Coronary artery (tissue), 2 donors: Measurements from ENCODE around the gene RNF115.
A peak's percentile ranks its signal among the peaks of the same experiment; 100 is the strongest.
"Not testable (repeated sequence)": the region's sequence is repeated elsewhere in the genome, so short reads cannot be mapped to it uniquely, and the experiment has no call there.

ENCODE experiments used
- DNase-seq: peaks from one replicate; pipeline ENCODE4 v3.0.0-alpha.2; 2017; ENCODE audit warnings: low spot score
- H3K27ac ChIP-seq, 2 donors: fragments of 200-600 bp; sonication (generic); one replicate each; pipeline ENCODE4 v1.5.1; 2016 to 2019
- H3K4me3 ChIP-seq: fragments of 200-600 bp; sonication (generic); 2 replicates; pipeline ENCODE4 v1.5.1; 2016; ENCODE audit warnings: mild to moderate bottlenecking, moderate library complexity
- TF ChIP-seq, protein P1 (sequence below): fragments of 200-600 bp; sonication (generic); IDR thresholded peaks from one replicate; pipeline ENCODE4 v1.5.1; 2019; ENCODE audit warnings: antibody characterized with exemption

RNF115 gene

GRCh38 chr1:145720556-145720877 lies 103.4 kb downstream of the RNF115 start:
- Histone ChIP-seq H3K4me3 (peak overlapping the region; percentile 65), H3K27ac (no peak overlapping the region)
- TF ChIP-seq, protein P1, sequence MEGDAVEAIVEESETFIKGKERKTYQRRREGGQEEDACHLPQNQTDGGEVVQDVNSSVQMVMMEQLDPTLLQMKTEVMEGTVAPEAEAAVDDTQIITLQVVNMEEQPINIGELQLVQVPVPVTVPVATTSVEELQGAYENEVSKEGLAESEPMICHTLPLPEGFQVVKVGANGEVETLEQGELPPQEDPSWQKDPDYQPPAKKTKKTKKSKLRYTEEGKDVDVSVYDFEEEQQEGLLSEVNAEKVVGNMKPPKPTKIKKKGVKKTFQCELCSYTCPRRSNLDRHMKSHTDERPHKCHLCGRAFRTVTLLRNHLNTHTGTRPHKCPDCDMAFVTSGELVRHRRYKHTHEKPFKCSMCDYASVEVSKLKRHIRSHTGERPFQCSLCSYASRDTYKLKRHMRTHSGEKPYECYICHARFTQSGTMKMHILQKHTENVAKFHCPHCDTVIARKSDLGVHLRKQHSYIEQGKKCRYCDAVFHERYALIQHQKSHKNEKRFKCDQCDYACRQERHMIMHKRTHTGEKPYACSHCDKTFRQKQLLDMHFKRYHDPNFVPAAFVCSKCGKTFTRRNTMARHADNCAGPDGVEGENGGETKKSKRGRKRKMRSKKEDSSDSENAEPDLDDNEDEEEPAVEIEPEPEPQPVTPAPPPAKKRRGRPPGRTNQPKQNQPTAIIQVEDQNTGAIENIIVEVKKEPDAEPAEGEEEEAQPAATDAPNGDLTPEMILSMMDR, result no peak
- DNase-seq, result no peak

- H3K4me3 ChIP-seq, result no peak within 1 kb of the TSS
- H3K27ac ChIP-seq, result no peak within 1 kb of the TSS
- DNase-seq, result no peak
- TF ChIP-seq, protein P1, result no peak
Measured at GRCh38 chr1:145719230-145720079, 104.4 kb downstream of the RNF115 start, which contains the start of gene CD160. CD160 (plus strand) TSS chr1:145719499; CDS start chr1:145728328, 8,829 bp downstream.

- H3K27ac ChIP-seq, H3K4me3 ChIP-seq, DNase-seq: not testable (repeated sequence)
Measured at GRCh38 chr1:145718465-145718864, 105.4 kb downstream of the RNF115 start.

GRCh38 chr1:145717833-145718232 lies 106.1 kb downstream of the RNF115 start:
- TF ChIP-seq, protein P1, result no peak
- no peak for DNase-seq
- Histone ChIP-seq H3K27ac (no peak overlapping the region), H3K4me3 (no peak overlapping the region)

DNA sequence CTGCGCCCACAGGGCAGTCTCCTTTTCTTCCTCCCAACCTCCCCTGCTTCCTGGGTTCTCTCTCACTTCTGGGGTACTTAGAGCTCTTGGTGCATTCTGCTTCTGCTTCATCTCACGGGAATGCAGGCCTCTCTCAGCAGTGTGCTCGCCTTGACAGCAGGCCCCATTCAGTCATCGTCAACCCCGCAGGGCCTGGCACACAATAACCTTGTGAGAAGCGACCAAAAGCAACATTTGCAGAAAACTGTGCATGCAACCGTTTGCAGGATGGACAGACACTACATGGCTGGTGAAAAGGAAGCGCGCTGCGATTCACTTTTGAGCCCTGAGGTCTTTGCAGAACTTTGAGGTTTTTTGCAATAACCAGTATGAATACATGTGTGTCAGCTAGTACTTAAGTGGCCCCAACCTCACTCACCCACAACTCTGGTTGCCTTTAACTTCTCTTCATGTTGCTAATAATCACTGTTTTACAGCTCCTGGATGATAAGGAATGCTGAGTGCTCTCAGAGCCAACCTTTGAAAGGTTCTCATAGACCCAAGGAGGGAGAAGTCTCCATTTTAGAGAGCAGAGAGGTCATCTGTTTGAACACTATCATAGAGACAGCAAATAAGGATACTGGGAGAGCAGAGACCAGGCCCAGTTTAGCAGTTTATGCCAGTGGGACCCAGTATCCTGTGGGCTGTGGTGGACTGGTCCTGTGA lies 107.1 kb downstream of the RNF115 start:
- DNase-seq, result no peak
- Histone ChIP-seq H3K4me3 (no peak overlapping the region), H3K27ac (no peak overlapping the region)
- TF ChIP-seq, protein P1, result no peak

GRCh38 chr1:145714524-145715111 lies 109.3 kb downstream of the RNF115 start:
- TF ChIP-seq, protein P1, result no peak
- H3K27ac ChIP-seq, result no peak overlapping the region
- no peak for DNase-seq

DNA sequence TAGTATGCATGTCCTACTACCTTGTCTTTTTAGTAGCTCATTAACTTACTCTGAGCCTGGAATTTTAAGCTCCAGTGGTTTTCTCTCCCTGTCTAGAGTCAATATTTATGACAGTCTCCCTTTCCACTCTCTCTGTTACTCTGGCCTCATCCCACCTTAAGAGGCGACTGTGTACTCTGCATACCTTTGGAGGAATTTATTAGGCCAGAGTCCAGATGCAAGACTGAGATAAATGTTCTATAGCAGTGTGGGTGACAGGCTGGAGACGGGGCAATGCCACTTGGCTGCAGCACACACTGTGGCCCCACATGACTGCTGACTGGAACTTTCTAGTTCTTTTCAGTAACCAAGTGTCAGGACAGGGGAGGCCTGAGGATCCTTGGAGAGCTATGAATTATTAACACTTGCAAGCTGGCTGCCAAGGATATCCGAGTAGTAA lies 112.7 kb downstream of the RNF115 start:
- DNase-seq, result no peak

More at GRCh38 chr1:145714524-145715111, 109.3 kb downstream of the RNF115 start:
- H3K4me3 ChIP-seq, result no peak overlapping the region

More for the DNA sequence above, 112.7 kb downstream of the RNF115 start:
- H3K27ac ChIP-seq, result no peak overlapping the region
- no peak overlapping the region for H3K4me3 ChIP-seq
- TF ChIP-seq, protein P1, result no peak
